ENCODE results near the gene TNIP1. TPM values are rescaled to one million over a fixed set of nuclear protein-coding genes. Genes with fewer than 3 reads are reported as not detected.

TNIP1 gene
- total RNA-seq, 4 donors from 2014 or later = 112 to 228 (median 188) TPM

DNA sequence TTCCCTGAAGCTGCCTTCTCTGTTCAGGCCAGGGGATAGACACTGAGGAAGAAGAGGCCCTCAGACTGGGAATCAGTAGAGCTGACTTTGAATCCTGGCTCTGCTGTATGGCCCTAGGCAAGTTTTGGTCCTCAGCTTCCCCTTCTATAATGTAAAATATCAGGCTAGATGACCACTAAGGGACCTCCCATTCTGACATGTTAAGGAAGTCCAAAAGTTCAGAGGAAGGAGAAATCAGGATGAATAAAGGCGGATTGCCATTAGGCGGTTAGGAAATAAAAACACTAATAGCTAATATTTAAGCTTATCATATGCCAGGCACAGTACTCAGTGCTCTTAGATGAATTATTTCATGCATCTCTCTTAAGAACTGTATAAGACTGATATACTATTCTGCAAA lies 8.9 kb upstream of the TNIP1 start:
- TF ChIP-seq POLR2A (IDR thresholded peaks at IDR 0.05) = no peak
- TF ChIP-seq, protein P1, sequence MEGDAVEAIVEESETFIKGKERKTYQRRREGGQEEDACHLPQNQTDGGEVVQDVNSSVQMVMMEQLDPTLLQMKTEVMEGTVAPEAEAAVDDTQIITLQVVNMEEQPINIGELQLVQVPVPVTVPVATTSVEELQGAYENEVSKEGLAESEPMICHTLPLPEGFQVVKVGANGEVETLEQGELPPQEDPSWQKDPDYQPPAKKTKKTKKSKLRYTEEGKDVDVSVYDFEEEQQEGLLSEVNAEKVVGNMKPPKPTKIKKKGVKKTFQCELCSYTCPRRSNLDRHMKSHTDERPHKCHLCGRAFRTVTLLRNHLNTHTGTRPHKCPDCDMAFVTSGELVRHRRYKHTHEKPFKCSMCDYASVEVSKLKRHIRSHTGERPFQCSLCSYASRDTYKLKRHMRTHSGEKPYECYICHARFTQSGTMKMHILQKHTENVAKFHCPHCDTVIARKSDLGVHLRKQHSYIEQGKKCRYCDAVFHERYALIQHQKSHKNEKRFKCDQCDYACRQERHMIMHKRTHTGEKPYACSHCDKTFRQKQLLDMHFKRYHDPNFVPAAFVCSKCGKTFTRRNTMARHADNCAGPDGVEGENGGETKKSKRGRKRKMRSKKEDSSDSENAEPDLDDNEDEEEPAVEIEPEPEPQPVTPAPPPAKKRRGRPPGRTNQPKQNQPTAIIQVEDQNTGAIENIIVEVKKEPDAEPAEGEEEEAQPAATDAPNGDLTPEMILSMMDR (IDR thresholded peaks at IDR 0.05 in 4 of 5, conservative IDR thresholded peaks at IDR 0.05 in 1 of 5) = no peak
- Histone ChIP-seq H3K27ac (no peak overlapping the region), H3K27me3 (no peaks in the 10 kb centered on the region), H3K9me3 (no peaks in the 10 kb centered on the region), H3K36me3 (no peaks in the 10 kb centered on the region), H3K4me3 (no peak overlapping the region), H3K4me1 (peaks cover 31 to 41% of the 10 kb centered on the region in 2 donors)
- intact Hi-C loops (cut with DNase I; ENCODE audit: low total_unique reads) = no loop called here
- no peak for ATAC-seq
- no peak for DNase-seq
- in situ Hi-C loops (cut with MboI; ENCODE audit: low sequenced_read_pairs in 4 of 4) = loop anchor here in 1 of 4 donors (10.0 kb wide), 1 partner anchor 85 kb away; no protein-coding TSS in a partner anchor

- H3K27me3 ChIP-seq = no peaks in the 10 kb centered on the region
- no peak overlapping the region for H3K27ac ChIP-seq
- DNase-seq (no peak), ATAC-seq (no peak)
- no peaks in the 10 kb centered on the region for H3K9me3 ChIP-seq
- intact Hi-C loops (cut with DNase I; ENCODE audit: low total_unique reads) = no loop called here
- in situ Hi-C loops (cut with MboI; ENCODE audit: low sequenced_read_pairs in 4 of 4) = no loop called here
- H3K4me1 ChIP-seq = peaks cover 24 to 34% of the 10 kb centered on the region in 2 donors
- no peaks in the 10 kb centered on the region for H3K36me3 ChIP-seq
- no peak overlapping the region for H3K4me3 ChIP-seq
- TF ChIP-seq POLR2A (IDR thresholded peaks at IDR 0.05) = no peak
- TF ChIP-seq, protein P1 (IDR thresholded peaks at IDR 0.05 in 4 of 5, conservative IDR thresholded peaks at IDR 0.05 in 1 of 5) = no peak
These were observed 8.2 kb upstream of the TNIP1 start for GRCh38 chr5:151088986-151089385.

DNA sequence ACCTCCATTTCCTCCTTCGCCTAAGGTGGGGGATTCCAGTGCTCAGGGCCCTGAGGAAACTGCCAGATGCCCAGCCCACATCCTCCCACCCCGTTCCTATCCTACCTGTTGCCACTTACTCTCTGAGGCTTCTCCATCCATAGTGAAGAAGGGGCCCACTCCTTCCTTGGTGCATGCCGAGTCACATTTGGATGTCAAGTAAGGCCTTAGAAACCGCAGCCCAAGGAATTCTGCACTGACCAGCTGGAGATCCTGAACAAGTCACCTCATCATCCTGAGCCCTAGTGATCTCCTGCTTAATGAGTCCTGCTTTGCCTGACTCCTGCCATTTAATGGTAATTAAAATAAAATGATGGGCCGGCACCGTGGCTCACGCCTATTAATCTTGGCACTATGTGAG lies 6.7 kb upstream of the TNIP1 start:
- H3K36me3 ChIP-seq = no peaks in the 10 kb centered on the region
- no peak overlapping the region for H3K4me3 ChIP-seq
- H3K27ac ChIP-seq = peak overlapping the region in 1 of 4 donors; percentile 68
- in situ Hi-C loops (cut with MboI; ENCODE audit: low sequenced_read_pairs in 4 of 4) = no loop called here
- TF ChIP-seq POLR2A (IDR thresholded peaks at IDR 0.05) = no peak
- TF ChIP-seq, protein P1 (IDR thresholded peaks at IDR 0.05 in 4 of 5, conservative IDR thresholded peaks at IDR 0.05 in 1 of 5) = no peak
- no peaks in the 10 kb centered on the region for H3K27me3 ChIP-seq
- ATAC-seq = no peak
- intact Hi-C loops (cut with DNase I; ENCODE audit: low total_unique reads) = no loop called here
- no peaks in the 10 kb centered on the region for H3K9me3 ChIP-seq
- H3K4me1 ChIP-seq = peaks cover 27 to 35% of the 10 kb centered on the region in 2 donors
- no peak for DNase-seq

DNA sequence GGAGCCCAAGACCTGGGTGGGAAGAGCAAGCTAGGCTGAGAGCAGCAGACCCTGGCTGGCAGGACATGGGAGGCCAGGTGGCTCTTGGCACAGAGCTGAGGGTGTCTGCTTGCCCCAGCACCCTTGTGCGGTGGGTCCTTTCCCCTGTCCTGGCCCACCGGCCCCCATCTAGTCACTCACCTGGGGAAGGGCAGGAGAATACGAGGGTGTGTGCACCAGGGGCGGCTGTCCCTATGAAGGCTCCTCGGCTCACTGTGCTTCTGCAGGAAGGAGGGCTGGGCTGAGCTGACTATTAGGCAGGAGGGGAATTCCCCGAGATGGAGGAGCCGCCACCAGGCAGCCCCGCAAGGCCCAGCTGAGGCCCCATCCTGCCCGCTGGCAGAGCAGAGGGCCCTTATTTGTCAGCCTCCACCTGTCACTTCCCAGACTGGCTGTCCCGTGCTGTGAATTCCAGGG lies 6.1 kb upstream of the TNIP1 start:
- intact Hi-C loops (cut with DNase I; ENCODE audit: low total_unique reads) = no loop called here
- no peaks in the 10 kb centered on the region for H3K36me3 ChIP-seq
- no peak overlapping the region for H3K4me3 ChIP-seq
- in situ Hi-C loops (cut with MboI; ENCODE audit: low sequenced_read_pairs in 4 of 4) = no loop called here
- ATAC-seq = no peak
- H3K27me3 ChIP-seq = no peaks in the 10 kb centered on the region
- no peaks in the 10 kb centered on the region for H3K9me3 ChIP-seq
- peaks cover 33 to 41% of the 10 kb centered on the region in 2 donors for H3K4me1 ChIP-seq
- H3K27ac ChIP-seq = peak overlapping the region in 3 of 4 donors; percentile 63 to 75 (median 68)
- no peak for DNase-seq
- TF ChIP-seq, protein P1 (IDR thresholded peaks at IDR 0.05 in 4 of 5, conservative IDR thresholded peaks at IDR 0.05 in 1 of 5) = no peak
- no peak for TF ChIP-seq POLR2A (IDR thresholded peaks at IDR 0.05)

Data from gastrocnemius medialis (tissue), 4 donors.